Ramos (cell line): ENCODE data around the gene ZNF620.
"Not testable (repeated sequence)": the region's sequence is repeated elsewhere in the genome, so short reads cannot be mapped to it uniquely, and the experiment has no call there.

ENCODE experiments used
- in situ Hi-C: fragments of 300-500 bp; cut with MboI; formaldehyde crosslinking; loops from one replicate; pipeline ENCODE4 v1.14.3; 2022; ENCODE audit warnings: low sequenced_read_pairs; ENCODE audit not compliant: unreplicated experiment

Gene ZNF620

DNA sequence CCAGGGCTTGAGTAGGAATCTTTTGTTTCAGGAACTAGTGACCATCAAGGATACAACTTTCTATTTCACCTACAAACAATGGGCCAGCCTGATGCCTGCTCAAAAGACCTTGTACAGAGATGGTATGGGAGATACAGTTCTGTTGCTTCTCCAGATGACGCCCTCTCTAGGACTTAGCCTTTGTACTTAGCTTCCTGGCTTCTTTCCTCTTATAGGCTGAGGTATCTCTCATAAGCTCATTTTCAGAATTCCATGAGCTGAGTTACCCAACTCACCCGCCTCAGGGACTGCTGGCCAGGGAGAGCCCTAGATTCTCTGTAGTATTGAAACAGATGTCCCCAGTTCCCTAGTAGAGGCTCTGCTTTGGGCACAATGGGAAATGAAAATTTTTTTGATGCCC, 8.6 kb upstream of the ZNF620 start:
- in situ Hi-C loops, result no loop called here

DNA sequence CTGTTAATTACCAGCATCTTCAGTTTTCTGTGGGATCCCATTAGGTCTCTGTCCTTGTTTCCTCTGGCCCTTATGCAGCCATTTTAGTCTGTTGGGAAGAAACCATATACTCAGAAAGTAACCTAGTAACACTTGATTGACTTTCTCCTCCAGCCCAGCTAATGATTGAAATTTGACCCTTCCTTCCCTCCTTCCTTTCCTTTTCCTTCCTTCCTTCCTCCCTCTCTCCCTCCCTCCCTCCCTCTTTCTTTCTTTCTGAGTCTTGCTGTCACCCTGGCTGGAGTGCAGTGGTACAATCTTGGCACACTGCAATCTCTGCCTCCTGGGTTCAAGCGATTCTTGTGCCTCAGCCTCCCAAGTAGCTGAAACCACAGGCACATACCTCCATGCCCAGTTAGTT, 5.9 kb upstream of the ZNF620 start:
- in situ Hi-C loops, result no loop called here

DNA sequence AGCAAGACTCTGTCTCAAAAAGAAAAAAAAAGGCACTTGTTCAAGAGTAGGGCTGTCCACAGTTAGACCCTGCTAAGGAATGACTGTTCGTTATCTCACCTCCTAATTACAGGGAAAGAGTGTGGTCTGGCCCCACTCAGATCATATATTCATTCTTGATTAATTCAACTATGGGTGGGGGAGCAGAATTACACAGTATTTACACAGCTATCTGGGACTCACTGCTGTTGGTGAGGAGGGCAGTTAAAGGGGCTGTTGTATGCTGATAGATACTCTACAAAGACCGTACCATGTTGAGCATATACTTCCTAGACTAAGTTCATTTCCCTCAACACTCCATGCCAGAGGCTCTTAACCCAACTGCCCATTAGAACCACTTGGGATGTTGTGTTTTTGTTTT, 3.8 kb upstream of the ZNF620 start:
- in situ Hi-C loops, result no loop called here

DNA sequence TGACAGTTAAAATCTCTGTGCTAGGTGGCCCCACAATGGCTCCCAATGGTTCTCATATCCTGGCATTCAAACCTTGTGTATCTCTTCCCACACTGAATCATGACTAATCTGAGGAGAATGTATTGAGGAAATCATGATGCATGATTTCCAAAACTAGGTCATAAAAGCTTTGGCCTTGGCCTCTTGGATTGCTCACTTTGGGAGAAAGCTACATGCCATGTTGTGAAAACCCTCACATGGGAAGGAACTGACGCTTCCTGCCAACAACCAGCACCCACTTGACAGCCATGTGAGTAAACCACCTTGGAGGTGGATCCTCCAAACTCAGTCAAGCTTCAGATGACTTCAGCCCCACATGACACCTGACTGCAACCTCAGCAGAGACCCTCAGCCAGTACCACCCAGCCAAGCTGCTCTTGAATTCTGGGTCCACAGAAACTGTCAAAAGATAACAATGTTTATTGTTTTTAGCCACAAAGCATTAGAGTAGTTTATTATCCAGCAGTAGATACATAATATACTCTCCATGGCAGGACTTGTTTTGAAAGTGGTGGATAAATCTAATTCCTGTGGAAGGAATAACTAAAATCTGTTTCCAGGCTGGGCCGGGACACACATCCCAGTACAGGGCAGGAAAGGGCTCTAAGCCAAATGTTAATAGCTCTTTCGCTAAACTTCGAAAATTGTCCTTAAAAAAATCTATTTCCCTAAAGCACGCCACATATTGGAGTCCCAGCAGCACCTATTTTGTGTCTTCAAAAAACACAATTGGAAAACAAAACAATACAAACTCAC, 1.0 kb upstream of the ZNF620 start:
- in situ Hi-C loops, result no loop called here

DNA sequence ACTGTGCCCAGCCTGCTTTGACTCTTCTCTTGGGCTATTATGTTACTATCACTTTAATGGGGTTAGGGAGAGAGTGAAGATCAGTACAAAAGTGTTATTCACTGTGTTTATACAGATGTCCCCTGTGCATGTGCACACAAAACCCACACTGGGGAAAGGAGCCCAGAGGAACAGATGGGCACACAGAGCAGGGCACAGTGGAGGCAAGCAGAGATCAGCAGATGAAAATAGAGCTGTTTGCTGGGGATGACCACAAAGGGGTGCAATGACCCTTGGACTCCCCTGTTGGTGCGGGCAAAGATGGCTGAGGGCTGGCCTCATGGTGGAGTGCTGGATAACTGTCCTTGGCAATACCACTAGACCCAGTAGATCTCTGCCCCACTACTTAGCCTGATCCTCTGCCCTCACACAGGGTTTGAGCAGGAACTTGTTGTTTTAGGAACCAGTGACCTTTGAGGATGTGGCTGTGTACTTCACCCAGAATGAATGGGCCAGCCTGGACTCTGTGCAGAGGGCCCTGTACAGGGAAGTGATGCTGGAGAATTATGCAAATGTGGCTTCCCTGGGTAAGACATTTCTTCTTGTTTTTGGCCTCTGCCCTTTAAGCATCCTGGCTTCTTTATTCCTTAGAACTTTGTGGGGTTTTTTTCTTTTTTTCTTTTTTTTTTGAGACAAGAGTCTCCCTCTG, 5.3 kb downstream of the ZNF620 start:
- in situ Hi-C loops, result no loop called here

DNA sequence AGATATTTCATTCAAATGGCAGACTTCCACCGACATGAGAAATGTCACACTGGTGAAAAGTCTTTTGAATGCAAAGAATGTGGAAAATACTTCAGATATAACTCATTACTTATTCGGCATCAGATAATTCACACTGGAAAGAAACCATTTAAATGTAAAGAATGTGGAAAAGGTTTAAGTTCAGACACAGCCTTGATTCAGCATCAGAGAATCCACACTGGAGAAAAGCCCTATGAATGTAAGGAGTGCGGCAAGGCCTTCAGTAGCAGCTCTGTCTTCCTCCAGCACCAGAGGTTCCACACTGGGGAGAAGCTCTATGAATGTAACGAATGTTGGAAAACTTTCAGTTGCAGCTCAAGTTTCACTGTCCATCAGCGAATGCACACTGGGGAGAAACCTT, 10.4 kb downstream of the ZNF620 start:
- in situ Hi-C loops, result no loop called here

DNA sequence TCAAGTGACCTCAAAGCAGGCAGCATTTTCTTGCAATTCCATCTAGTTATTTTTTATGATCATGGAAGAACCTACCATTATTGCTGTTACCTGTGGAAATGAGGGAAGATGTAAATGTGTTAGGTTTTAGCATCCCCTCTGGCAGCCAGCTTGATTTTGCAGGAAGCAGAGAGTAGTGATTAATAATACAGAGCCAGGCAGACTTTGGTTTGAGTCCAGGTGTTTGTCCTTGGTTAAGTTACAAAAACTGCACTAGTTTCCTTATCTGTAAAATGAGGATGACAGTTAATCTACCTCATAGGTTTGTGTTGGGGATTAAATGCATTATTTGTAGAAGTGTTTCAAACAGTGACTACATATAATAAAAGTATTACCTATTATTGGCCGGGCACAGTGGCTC, 12.2 kb downstream of the ZNF620 start:
- in situ Hi-C loops, result no loop called here

DNA sequence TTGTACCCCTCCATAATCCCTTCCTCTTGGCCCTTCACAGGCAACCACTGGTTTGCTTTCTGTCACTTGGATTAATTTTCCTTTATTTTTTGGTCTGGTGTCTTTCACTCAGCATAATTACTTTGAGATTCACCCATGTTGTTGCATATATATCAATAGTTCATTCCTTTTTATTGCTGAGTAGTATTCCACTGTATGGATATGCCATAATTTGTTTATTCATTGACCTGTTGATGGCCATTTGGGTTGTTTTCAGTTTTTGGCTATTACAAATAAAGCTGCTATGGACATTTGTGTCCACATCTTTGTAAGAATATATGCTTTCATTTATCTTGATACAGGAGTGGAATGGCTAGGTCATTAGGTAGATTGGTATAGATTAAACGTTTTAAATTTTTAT, 13.0 kb downstream of the ZNF620 start:
- in situ Hi-C loops, result no loop called here

DNA sequence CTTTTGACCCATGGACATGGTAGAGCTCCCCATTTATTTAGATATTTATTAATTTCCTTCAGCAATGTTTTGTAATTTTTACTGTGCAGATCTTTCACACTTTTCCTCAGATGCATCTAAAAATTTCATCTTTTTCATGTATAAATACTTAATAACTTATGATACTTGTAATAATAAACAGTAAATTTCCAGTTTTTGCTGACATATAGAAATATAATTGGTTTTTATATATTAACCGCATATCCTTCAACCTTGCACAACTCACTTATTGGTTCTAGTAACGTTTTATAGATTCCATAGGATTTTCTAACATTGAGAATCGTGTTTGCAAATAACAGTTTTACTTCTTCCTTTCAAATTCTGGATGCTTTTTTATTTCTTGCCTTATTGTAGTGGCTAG, 15.4 kb downstream of the ZNF620 start:
- in situ Hi-C loops, result no loop called here

DNA sequence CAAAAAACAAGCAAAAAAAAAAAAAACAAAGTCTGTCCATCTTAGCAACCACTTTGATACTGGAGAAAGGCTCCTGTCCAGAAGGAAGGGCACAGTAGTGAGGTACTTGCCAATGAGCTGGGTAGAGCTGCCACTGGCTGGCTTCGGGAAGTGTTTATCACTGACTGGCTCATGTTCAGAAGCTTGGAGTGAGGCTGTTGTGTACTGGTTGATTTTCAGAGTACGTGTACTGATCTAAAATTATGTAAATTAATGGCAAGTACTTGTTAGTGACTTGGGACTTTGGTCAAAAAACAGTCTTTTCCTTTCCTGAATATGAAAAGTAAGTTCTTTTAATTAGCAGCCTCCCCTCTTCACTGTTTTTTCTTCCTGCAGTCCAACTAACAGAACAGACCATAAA, 17.9 kb downstream of the ZNF620 start:
- in situ Hi-C loops, result no loop called here

DNA sequence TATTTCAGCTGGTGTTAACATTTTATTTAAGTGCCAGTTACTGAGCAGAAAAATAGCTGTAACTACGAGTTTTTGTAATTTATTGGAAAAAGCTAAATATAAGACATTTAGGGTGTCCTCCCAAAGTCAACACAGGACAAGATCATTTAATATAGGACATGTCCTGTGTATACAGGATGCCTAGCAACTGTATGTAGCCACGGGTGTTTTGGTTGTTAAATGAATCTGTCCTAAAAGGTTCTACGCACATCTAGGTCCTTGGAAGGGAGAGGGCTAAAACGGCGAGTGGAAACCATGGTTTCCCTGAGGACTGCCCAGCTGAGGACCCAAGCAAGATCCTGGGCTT, 18.4 kb downstream of the ZNF620 start:
- in situ Hi-C loops, result no loop called here

DNA sequence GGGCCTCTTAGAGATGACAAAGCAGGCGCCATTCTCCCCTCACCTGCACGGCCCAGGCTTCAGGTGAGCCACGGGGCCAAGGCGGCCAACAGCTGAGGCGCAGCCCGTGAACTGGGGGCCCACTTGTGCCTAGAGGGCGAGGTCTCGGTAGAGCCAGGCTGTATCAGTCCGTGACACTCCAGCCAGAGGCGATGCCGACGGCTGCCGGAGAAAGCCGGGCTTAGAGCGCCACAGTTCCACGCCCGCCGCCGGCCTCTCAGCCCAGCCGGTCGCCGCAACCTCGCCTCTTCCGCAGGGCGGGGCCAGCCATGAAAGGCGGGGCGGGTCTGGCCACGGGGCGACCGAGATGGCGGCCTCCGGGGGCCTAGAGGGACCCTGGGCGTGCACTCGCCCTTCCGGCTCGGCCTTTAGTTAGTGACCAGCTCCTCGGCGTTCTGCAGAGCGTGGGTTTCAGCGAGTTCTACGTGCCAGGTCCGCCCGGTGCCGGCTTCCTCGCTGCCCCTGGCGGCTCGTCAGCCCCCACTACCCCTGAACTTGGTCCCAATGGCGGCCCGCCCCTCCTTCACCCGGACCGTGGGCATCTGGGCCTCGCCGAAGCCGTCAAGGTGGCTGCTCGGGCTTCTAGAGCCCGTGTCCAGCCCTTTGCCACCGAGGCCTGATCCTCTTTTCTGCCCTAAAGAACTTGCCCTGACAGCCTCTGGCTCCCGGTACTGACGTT, 18.9 kb downstream of the ZNF620 start, which contains the start of gene ZNF621:
Gene ZNF621, plus strand, starts transcription at position 393 of the 718 bp plus-strand sequence. CDS start 881 bp downstream, outside the sequence.
- in situ Hi-C loops, result no loop called here

DNA sequence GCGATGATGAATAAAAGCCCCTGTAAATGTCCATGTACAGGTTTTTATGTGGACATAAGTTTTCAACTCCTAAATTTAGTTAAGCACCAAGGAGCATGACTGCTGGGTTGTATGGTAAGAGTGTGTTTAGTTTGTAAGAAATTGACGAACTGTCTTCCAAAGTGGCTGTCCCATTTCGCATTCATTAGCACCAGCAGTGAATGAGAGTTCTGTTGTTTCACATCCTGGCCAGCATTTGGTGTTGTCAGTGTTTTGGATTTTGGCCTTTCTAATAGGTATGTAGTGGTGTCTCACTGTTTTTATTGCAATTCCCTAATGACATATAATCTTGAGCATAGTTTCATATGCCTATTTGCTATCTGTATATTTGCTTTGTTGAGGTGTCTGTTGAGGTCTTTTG, 22.6 kb downstream of the ZNF620 start:
- in situ Hi-C loops, result no loop called here

DNA sequence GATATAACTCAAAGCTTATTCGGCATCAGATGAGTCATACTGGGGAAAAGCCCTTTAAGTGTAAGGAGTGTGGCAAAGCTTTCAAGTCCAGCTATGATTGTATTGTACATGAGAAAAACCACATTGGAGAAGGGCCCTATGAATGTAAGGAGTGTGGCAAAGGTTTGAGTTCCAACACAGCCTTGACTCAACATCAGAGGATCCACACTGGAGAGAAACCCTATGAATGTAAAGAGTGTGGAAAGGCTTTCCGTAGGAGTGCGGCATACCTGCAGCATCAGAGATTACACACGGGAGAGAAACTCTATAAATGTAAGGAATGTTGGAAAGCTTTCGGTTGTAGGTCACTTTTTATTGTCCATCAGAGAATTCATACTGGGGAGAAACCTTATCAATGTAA, 26.4 kb downstream of the ZNF620 start:
- in situ Hi-C loops, result no loop called here

DNA sequence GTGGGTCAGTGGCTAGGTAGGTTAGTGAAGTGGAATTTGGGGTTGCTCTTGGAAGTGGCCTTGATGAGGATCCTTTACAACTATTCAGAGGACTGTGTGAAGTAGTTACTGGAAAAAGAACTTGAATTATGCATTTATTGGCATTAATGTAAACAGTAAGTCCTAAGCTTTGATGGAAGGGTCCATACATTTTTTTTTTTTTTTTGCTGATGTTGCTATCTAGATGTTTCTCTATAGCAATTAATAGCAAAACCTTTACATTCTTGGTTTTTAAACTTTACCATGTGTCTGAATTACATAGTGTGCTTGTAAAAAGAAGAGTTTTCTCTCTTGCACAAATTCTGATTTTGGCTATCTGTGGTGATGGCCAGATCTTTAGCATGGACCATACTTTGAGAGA, 28.4 kb downstream of the ZNF620 start:
- in situ Hi-C loops, result no loop called here

DNA sequence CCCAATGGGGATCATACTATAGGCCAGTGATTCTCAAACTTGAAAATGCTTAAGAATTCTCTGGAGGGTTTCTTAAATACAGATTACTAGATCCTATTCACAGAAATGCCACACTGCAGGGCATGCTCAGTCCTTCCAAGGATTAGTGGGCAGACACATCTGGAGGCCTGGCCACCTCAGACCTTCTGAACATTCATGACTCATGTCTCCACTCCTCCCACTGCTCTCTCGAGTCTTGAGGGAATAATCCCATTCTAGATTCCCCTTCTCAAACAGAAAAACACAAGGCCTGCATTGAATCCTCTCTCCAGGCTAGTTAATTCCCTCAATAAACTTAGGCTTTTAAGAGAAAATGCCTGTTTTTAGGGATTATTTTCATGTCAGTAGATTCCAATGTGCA, 41.0 kb downstream of the ZNF620 start:
- in situ Hi-C loops, result no loop called here

DNA sequence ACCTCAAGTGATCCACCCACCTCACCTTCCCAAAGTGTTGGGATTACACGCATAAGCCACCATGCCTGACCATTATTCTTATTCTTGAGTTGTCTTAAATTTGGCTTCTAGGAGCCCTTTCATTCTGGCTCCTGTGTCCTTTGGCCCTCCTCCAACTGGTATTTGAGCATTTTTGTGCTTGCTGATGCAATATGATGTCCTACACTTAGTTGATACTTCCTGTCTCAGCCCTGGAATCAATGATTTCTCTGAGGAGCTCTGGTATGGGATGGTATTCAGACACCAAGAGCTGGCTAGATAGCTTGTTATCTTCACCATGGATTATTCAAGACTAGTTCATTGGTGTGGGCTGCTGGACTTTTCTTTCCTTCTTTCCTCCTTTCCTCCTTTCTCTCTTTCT, 44.3 kb downstream of the ZNF620 start:
- in situ Hi-C loops, result no loop called here

DNA sequence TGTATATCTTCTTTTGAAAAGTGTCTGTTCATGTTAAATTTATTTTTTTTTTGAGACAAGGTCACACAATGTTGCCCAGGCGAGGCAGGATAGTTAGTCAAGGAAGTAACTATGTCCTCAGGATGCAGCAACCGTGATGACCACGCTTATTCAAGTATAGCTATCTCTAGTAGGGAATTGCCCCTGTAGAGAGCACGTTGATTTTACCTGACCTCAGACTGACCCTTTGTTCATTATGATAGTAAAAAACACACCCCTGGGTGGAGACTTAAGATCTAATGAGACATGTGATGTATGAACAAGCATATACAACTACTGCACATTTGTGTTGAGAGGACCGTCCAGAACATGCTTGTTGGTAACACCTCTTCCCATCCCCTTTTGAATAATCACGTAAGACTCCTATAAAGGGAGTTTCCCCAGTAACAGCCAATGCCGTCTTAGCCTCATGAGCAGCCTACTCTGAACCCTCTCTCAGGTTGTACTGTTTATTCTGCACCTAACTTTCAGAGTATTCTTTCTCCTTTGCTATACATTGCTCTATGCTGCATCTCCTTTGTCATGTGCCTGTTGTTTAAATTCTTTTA, 51.8 kb downstream of the ZNF620 start:
- in situ Hi-C loops, result no loop called here

DNA sequence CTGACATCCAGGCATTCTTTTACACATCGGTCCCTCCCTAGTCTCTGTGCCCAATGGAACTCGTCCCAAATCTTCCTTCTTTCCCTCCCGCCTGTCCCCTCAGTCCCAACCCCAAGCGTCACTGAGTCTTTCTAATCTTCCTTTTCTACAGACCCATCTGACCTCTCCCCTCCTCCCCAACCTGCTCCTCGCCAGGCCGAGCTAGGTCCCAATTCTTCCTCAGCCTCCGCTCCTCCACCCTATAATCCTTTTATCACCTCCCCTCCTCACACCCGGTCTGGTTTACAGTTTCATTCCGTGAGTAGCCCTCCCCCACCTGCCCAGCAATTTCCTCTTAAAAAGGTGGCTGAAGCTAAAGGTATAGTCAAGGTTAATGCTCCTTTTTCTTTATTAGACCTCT, 56.6 kb downstream of the ZNF620 start:
- in situ Hi-C loops, result not testable (repeated sequence)

DNA sequence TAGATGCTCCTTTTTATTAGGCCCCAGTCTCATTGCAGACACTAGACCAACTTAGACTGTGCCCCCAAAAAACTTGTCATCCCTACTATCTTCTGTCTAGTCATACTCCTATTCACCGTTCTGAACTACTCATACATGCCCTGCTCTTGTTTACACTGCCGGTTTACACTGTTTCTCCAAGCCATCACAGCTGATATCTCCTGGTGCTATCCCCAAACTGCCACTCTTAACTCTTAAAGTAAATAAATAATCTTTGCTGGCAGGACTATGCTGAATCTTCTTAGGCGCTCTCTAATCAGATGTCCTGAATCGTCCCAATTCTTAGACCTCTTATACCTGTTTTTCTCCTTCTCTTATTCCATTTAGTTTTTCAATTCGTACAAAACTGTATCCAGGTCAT, 59.8 kb downstream of the ZNF620 start:
- in situ Hi-C loops, result not testable (repeated sequence)

DNA sequence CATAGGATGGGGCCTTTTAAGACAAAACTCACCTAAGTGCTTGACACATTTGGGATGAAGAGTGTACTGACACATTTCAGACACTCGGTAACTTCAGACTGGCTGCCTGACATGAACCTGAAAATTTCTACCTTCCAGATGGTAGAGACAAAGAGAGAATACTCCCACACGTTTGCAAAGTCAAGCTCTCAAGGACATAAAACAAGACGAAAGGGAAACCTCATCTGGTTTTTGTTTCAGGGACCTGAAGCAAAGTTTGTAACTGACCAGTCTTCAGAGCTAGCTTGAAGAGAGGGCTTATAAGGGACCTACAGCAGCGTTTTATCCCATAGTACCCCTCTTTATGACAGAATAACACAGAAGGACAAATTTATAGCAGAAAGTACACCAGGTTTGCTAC, 60.9 kb downstream of the ZNF620 start:
- in situ Hi-C loops, result no loop called here
